Natural killer cell (primary cell): ENCODE measurements around the gene ZNF575. TPM values are rescaled to one million over a fixed set of nuclear protein-coding genes. Genes with fewer than 3 reads are reported as not detected.

ENCODE experiments used
- ATAC-seq, 3 donors: fragments of 150-1000 bp in 2 of 3; fragments of 200-7000 bp in 1 of 3; cut with Tn5 transposase; 1 replicate in 1 of 3; 2 replicates in 2 of 3; pipeline ENCODE4 v1.10.0; 2021; ENCODE audit warnings: mild to moderate bottlenecking in 2 of 3, moderate library complexity in 2 of 3
- DNase-seq, 2 donors: peaks; one replicate each; pipeline versions ENCODE4 v3.0.0 to v3.0.0-alpha.2; 2013 to 2021; ENCODE audit warnings: mixed read lengths in 1 of 2
- H3K27ac ChIP-seq: one replicate; pipeline ENCODE4 v1.5.1; 2013; ENCODE audit warnings: mild to moderate bottlenecking, low read length
- H3K27me3 ChIP-seq: one replicate; pipeline ENCODE4 v1.6.1; 2013; ENCODE audit warnings: low read length; ENCODE audit not compliant: control insufficient read depth, insufficient read depth
- H3K36me3 ChIP-seq: one replicate; pipeline ENCODE4 v1.6.1; 2013; ENCODE audit warnings: low read length; ENCODE audit not compliant: control insufficient read depth, insufficient read depth
- H3K4me1 ChIP-seq: one replicate; pipeline ENCODE4 v1.6.1; 2013; ENCODE audit warnings: low read length; ENCODE audit not compliant: control insufficient read depth, insufficient read depth
- H3K4me3 ChIP-seq: one replicate; pipeline ENCODE4 v1.5.1; 2013; ENCODE audit warnings: low read length
- H3K9me3 ChIP-seq: one replicate; pipeline ENCODE4 v1.6.1; 2013; ENCODE audit warnings: low read length; ENCODE audit not compliant: control insufficient read depth, insufficient read depth
- H3K27ac Mint-ChIP-seq, 2 donors: one replicate each; pipeline ENCODE4 v1.8.0; 2022; ENCODE audit warnings: mild to moderate bottlenecking in 2 of 2, mixed read lengths in 2 of 2, moderate library complexity in 1 of 2
- H3K27me3 Mint-ChIP-seq, 2 donors: one replicate each; pipeline ENCODE4 v1.8.0; 2022; ENCODE audit warnings: low read depth in 2 of 2, mixed read lengths in 2 of 2
- H3K36me3 Mint-ChIP-seq: one replicate; pipeline ENCODE4 v1.8.0; 2022; ENCODE audit warnings: mixed read lengths
- H3K4me1 Mint-ChIP-seq, 2 donors: one replicate each; pipeline ENCODE4 v1.8.0; 2022; ENCODE audit warnings: mixed read lengths in 2 of 2
- H3K4me3 Mint-ChIP-seq: one replicate; pipeline ENCODE4 v1.8.0; 2022; ENCODE audit warnings: mild to moderate bottlenecking, moderate library complexity, mixed read lengths
- H3K9me3 Mint-ChIP-seq, 2 donors: one replicate each; pipeline ENCODE4 v1.8.0; 2022; ENCODE audit warnings: mixed read lengths in 2 of 2
- CTCF ChIP-seq: fragments of 200-600 bp; IDR thresholded peaks from one replicate; pipeline ENCODE4 v1.8.0; 2022; ENCODE audit warnings: antibody characterized with exemption
- WGBS: methylation state at CpG from one replicate; pipeline ENCODE4 v1.1.7; 2013; ENCODE audit warnings: missing lambda C conversion rate; ENCODE audit not compliant: insufficient coverage; 5-methylcytosine and 5-hydroxymethylcytosine counted together
- intact Hi-C: fragments of 100-400 bp; cut with micrococcal nuclease; formaldehyde crosslinking; loops from one replicate; pipeline ENCODE4 v1.14.2; 2022
- total RNA-seq, 4 donors: library from RNA; stranded (reverse); fragments of 120-200 nt in 1 of 4; gene quantifications; one replicate each; pipeline versions ENCODE4 v1.2.3 to v1.2.4, GENCODE V29; 2013 to 2022

The ZNF575 gene
- total RNA-seq, 3 donors from 2014 or later (not counting 1 experiment from before 2014, with no cell fraction given): 1.9 to 5.4 (median 3.9) TPM

GRCh38 chr19:43564800-43565199, 31.8 kb downstream of the ZNF575 start:
- Histone ChIP-seq H3K36me3 (no peaks in the 10 kb centered on the region), H3K4me1 (peaks cover 44% of the 10 kb centered on the region), H3K27ac (no peak overlapping the region), H3K27me3 (no peaks in the 10 kb centered on the region), H3K4me3 (no peak overlapping the region), H3K9me3 (no peaks in the 10 kb centered on the region)
- Mint-ChIP-seq H3K9me3 (no peaks in the 10 kb centered on the region), H3K27ac (peak overlapping the region; percentile 89 to 96), H3K36me3 (no peaks in the 10 kb centered on the region), H3K4me3 (no peak overlapping the region), H3K4me1 (peaks cover 50 to 54% of the 10 kb centered on the region in 2 donors), H3K27me3 (no peaks in the 10 kb centered on the region)
- no peak for ATAC-seq
- 68% methylated on average over 9 of the region's 9 CpGs for WGBS
- TF ChIP-seq CTCF: no peak
- intact Hi-C loops: no loop called here
- DNase-seq: peak in 1 of 2 donors; percentile 28

- H3K27ac ChIP-seq: no peak overlapping the region
These were observed 36.7 kb downstream of the ZNF575 start for GRCh38 chr19:43569657-43570056.

GRCh38 chr19:43570174-43570791, 37.3 kb downstream of the ZNF575 start:
- H3K9me3 Mint-ChIP-seq: no peaks in the 10 kb centered on the region
- intact Hi-C loops: no loop called here

More at GRCh38 chr19:43569657-43570056, 36.7 kb downstream of the ZNF575 start:
- H3K27ac Mint-ChIP-seq: peak overlapping the region in 1 of 2 donors; percentile 29
- no peaks in the 10 kb centered on the region for H3K27me3 Mint-ChIP-seq
- Histone ChIP-seq H3K4me1 (peaks cover 10% of the 10 kb centered on the region), H3K4me3 (no peak overlapping the region), H3K9me3 (no peaks in the 10 kb centered on the region), H3K36me3 (peaks cover 5% of the 10 kb centered on the region), H3K27me3 (no peaks in the 10 kb centered on the region)
- H3K9me3 Mint-ChIP-seq: no peaks in the 10 kb centered on the region
- TF ChIP-seq CTCF: no peak
- no peak overlapping the region for H3K4me3 Mint-ChIP-seq
- intact Hi-C loops: no loop called here
- 82% methylated on average over 5 of the region's 5 CpGs for WGBS
- DNase-seq (no peak), ATAC-seq (no peak)
- peaks cover 27 to 36% of the 10 kb centered on the region in 2 donors for H3K4me1 Mint-ChIP-seq
- no peaks in the 10 kb centered on the region for H3K36me3 Mint-ChIP-seq

More at GRCh38 chr19:43570174-43570791, 37.3 kb downstream of the ZNF575 start:
- Histone ChIP-seq H3K4me3 (no peak overlapping the region), H3K4me1 (peaks cover 13% of the 10 kb centered on the region), H3K36me3 (peaks cover 5% of the 10 kb centered on the region), H3K9me3 (no peaks in the 10 kb centered on the region), H3K27ac (no peak overlapping the region), H3K27me3 (no peaks in the 10 kb centered on the region)
- DNase-seq (no peak), ATAC-seq (no peak)
- Mint-ChIP-seq H3K27ac (peak overlapping the region in 1 of 2 donors; percentile 29), H3K4me1 (peaks cover 28 to 36% of the 10 kb centered on the region in 2 donors), H3K4me3 (peak overlapping the region; percentile 13), H3K36me3 (no peaks in the 10 kb centered on the region), H3K27me3 (no peaks in the 10 kb centered on the region)
- WGBS: 70% methylated on average over 5 of the region's 5 CpGs
- TF ChIP-seq CTCF: no peak
